ENCODE measurements around the gene ATP1A1.

Gene ATP1A1

GRCh38 chr1:116411784-116412479, 38.9 kb downstream of the ATP1A1 start:
- Histone ChIP-seq H3K9me3 (ENCODE audit: low read length) (no peaks in the 10 kb centered on the region), H3K4me3 (ENCODE audit: low read depth in 1 of 2, low read length in 2 of 2) (no peak overlapping the region), H3K27ac (ENCODE audit: low read depth, low read length) (no peak overlapping the region), H3K9ac (ENCODE audit: low read length) (no peak overlapping the region), H3K27me3 (ENCODE audit: control insufficient read depth in 1 of 2, insufficient read depth in 2 of 2, low read length in 2 of 2) (no peaks in the 10 kb centered on the region), H3K4me1 (ENCODE audit: insufficient read depth, low read length) (no peaks in the 10 kb centered on the region), H3K36me3 (ENCODE audit: insufficient read depth, low read length) (peaks cover 9% of the 10 kb centered on the region)

GRCh38 chr1:116412480-116412798, 39.4 kb downstream of the ATP1A1 start:
- H3K9me3 ChIP-seq (ENCODE audit: low read length): no peaks in the 10 kb centered on the region
- H3K4me3 ChIP-seq (ENCODE audit: low read depth in 1 of 2, low read length in 2 of 2): no peak overlapping the region
- H3K4me1 ChIP-seq (ENCODE audit: insufficient read depth, low read length): peaks cover 2% of the 10 kb centered on the region
- no peaks in the 10 kb centered on the region for H3K27me3 ChIP-seq (ENCODE audit: control insufficient read depth in 1 of 2, insufficient read depth in 2 of 2, low read length in 2 of 2)
- no peak overlapping the region for H3K27ac ChIP-seq (ENCODE audit: low read depth, low read length)
- H3K36me3 ChIP-seq (ENCODE audit: insufficient read depth, low read length): peaks cover 7% of the 10 kb centered on the region
- no peak overlapping the region for H3K9ac ChIP-seq (ENCODE audit: low read length)

- Histone ChIP-seq H3K4me1 (ENCODE audit: insufficient read depth, low read length) (peaks cover 6% of the 10 kb centered on the region), H3K27me3 (ENCODE audit: control insufficient read depth in 1 of 2, insufficient read depth in 2 of 2, low read length in 2 of 2) (no peaks in the 10 kb centered on the region), H3K9me3 (ENCODE audit: low read length) (no peaks in the 10 kb centered on the region), H3K4me3 (ENCODE audit: low read depth in 1 of 2, low read length in 2 of 2) (no peak overlapping the region), H3K36me3 (ENCODE audit: insufficient read depth, low read length) (peaks cover 4% of the 10 kb centered on the region), H3K9ac (ENCODE audit: low read length) (no peak overlapping the region), H3K27ac (ENCODE audit: low read depth, low read length) (no peak overlapping the region)
Observed at GRCh38 chr1:116412898-116413297, 39.9 kb downstream of the ATP1A1 start.

- Histone ChIP-seq H3K9me3 (ENCODE audit: low read length) (no peaks in the 10 kb centered on the region), H3K36me3 (ENCODE audit: insufficient read depth, low read length) (no peaks in the 10 kb centered on the region), H3K4me1 (ENCODE audit: insufficient read depth, low read length) (peaks cover 8% of the 10 kb centered on the region), H3K9ac (ENCODE audit: low read length) (no peak overlapping the region), H3K27me3 (ENCODE audit: control insufficient read depth in 1 of 2, insufficient read depth in 2 of 2, low read length in 2 of 2) (no peaks in the 10 kb centered on the region), H3K4me3 (ENCODE audit: low read depth in 1 of 2, low read length in 2 of 2) (no peak overlapping the region), H3K27ac (ENCODE audit: low read depth, low read length) (no peak overlapping the region)
Observed at GRCh38 chr1:116413414-116413813, 40.4 kb downstream of the ATP1A1 start.

GRCh38 chr1:116414364-116414763, 41.3 kb downstream of the ATP1A1 start:
- H3K9me3 ChIP-seq (ENCODE audit: low read length): no peaks in the 10 kb centered on the region
- no peak overlapping the region for H3K4me3 ChIP-seq (ENCODE audit: low read depth in 1 of 2, low read length in 2 of 2)
- peaks cover 8% of the 10 kb centered on the region for H3K4me1 ChIP-seq (ENCODE audit: insufficient read depth, low read length)
- H3K36me3 ChIP-seq (ENCODE audit: insufficient read depth, low read length): no peaks in the 10 kb centered on the region
- no peaks in the 10 kb centered on the region for H3K27me3 ChIP-seq (ENCODE audit: control insufficient read depth in 1 of 2, insufficient read depth in 2 of 2, low read length in 2 of 2)
- no peak overlapping the region for H3K9ac ChIP-seq (ENCODE audit: low read length)
- H3K27ac ChIP-seq (ENCODE audit: low read depth, low read length): no peak overlapping the region

- H3K27me3 ChIP-seq (ENCODE audit: control insufficient read depth in 1 of 2, insufficient read depth in 2 of 2, low read length in 2 of 2): no peaks in the 10 kb centered on the region
- no peak overlapping the region for H3K9ac ChIP-seq (ENCODE audit: low read length)
- H3K4me3 ChIP-seq (ENCODE audit: low read depth in 1 of 2, low read length in 2 of 2): no peak overlapping the region
- H3K36me3 ChIP-seq (ENCODE audit: insufficient read depth, low read length): no peaks in the 10 kb centered on the region
- no peaks in the 10 kb centered on the region for H3K9me3 ChIP-seq (ENCODE audit: low read length)
- H3K4me1 ChIP-seq (ENCODE audit: insufficient read depth, low read length): peaks cover 8% of the 10 kb centered on the region
- no peak overlapping the region for H3K27ac ChIP-seq (ENCODE audit: low read depth, low read length)
Observed at GRCh38 chr1:116415200-116415698, 42.2 kb downstream of the ATP1A1 start.

GRCh38 chr1:116415699-116416533, 42.9 kb downstream of the ATP1A1 start:
- H3K4me3 ChIP-seq (ENCODE audit: low read depth in 1 of 2, low read length in 2 of 2): no peak overlapping the region
- no peaks in the 10 kb centered on the region for H3K27me3 ChIP-seq (ENCODE audit: control insufficient read depth in 1 of 2, insufficient read depth in 2 of 2, low read length in 2 of 2)
- H3K9me3 ChIP-seq (ENCODE audit: low read length): no peaks in the 10 kb centered on the region
- no peak overlapping the region for H3K9ac ChIP-seq (ENCODE audit: low read length)
- no peaks in the 10 kb centered on the region for H3K36me3 ChIP-seq (ENCODE audit: insufficient read depth, low read length)
- peaks cover 8% of the 10 kb centered on the region for H3K4me1 ChIP-seq (ENCODE audit: insufficient read depth, low read length)
- H3K27ac ChIP-seq (ENCODE audit: low read depth, low read length): no peak overlapping the region

GRCh38 chr1:116416854-116417513, 43.9 kb downstream of the ATP1A1 start:
- Histone ChIP-seq H3K27me3 (ENCODE audit: control insufficient read depth in 1 of 2, insufficient read depth in 2 of 2, low read length in 2 of 2) (no peaks in the 10 kb centered on the region), H3K9ac (ENCODE audit: low read length) (no peak overlapping the region), H3K36me3 (ENCODE audit: insufficient read depth, low read length) (no peaks in the 10 kb centered on the region), H3K27ac (ENCODE audit: low read depth, low read length) (no peak overlapping the region), H3K4me1 (ENCODE audit: insufficient read depth, low read length) (peaks cover 8% of the 10 kb centered on the region), H3K9me3 (ENCODE audit: low read length) (no peaks in the 10 kb centered on the region), H3K4me3 (ENCODE audit: low read depth in 1 of 2, low read length in 2 of 2) (peak overlapping the region in 1 of 2 donors; percentile 98)

- no peaks in the 10 kb centered on the region for H3K27me3 ChIP-seq (ENCODE audit: control insufficient read depth in 1 of 2, insufficient read depth in 2 of 2, low read length in 2 of 2)
- H3K4me1 ChIP-seq (ENCODE audit: insufficient read depth, low read length): peaks cover 8% of the 10 kb centered on the region
- peak overlapping the region; percentile 75 for H3K9ac ChIP-seq (ENCODE audit: low read length)
- peak overlapping the region; percentile 28 for H3K27ac ChIP-seq (ENCODE audit: low read depth, low read length)
- peak overlapping the region; percentile 89 to 98 for H3K4me3 ChIP-seq (ENCODE audit: low read depth in 1 of 2, low read length in 2 of 2)
- H3K9me3 ChIP-seq (ENCODE audit: low read length): no peaks in the 10 kb centered on the region
- no peaks in the 10 kb centered on the region for H3K36me3 ChIP-seq (ENCODE audit: insufficient read depth, low read length)
Observed at GRCh38 chr1:116417678-116418077, 44.6 kb downstream of the ATP1A1 start.

GRCh38 chr1:116418091-116418830, 45.2 kb downstream of the ATP1A1 start:
- Histone ChIP-seq H3K27me3 (ENCODE audit: control insufficient read depth in 1 of 2, insufficient read depth in 2 of 2, low read length in 2 of 2) (no peaks in the 10 kb centered on the region), H3K9ac (ENCODE audit: low read length) (peak overlapping the region; percentile 75), H3K36me3 (ENCODE audit: insufficient read depth, low read length) (no peaks in the 10 kb centered on the region), H3K4me1 (ENCODE audit: insufficient read depth, low read length) (peaks cover 8% of the 10 kb centered on the region), H3K4me3 (ENCODE audit: low read depth in 1 of 2, low read length in 2 of 2) (peak overlapping the region; percentile 89 to 98), H3K9me3 (ENCODE audit: low read length) (no peaks in the 10 kb centered on the region), H3K27ac (ENCODE audit: low read depth, low read length) (peak overlapping the region; percentile 28)

All from muscle layer of colon (tissue), 2 donors.